ENCODE data around the gene SLC4A3. TPM values are rescaled to one million over a fixed set of nuclear protein-coding genes. Genes with fewer than 3 reads are reported as not detected.

The SLC4A3 gene
- total RNA-seq, 1 experiment from 2014 or later = 23.0 TPM

- H3K27me3 ChIP-seq (ENCODE audit: insufficient read depth, low read length) = no peaks in the 10 kb centered on the region
- no peak overlapping the region for H3K27ac ChIP-seq (ENCODE audit: low read depth, low read length)
- intact Hi-C loops (cut with micrococcal nuclease) = no loop called here
- TF ChIP-seq ZBTB33 (IDR thresholded peaks at IDR 0.05; ENCODE audit: extremely low read depth, insufficient replicate concordance, low read length) (no peak), MAX (IDR thresholded peaks at IDR 0.05) (no peak), ELF1 (IDR thresholded peaks at IDR 0.05; ENCODE audit: borderline replicate concordance, low read depth) (no peak), YY1 (IDR thresholded peaks at IDR 0.05; ENCODE audit: extremely low read depth, insufficient replicate concordance, low read depth, low read length) (no peak), EGR1 (IDR thresholded peaks at IDR 0.05; ENCODE audit: low read depth) (no peak), ATF3 (IDR thresholded peaks at IDR 0.05) (no peak), ZNF274 (IDR thresholded peaks at IDR 0.05; ENCODE audit: low read depth, low read length) (no peak), TCF7L2 (IDR thresholded peaks at IDR 0.05; ENCODE audit: borderline replicate concordance, extremely low read depth, insufficient read depth, insufficient read length) (no peak), FOSL1 (IDR thresholded peaks at IDR 0.05; ENCODE audit: low read depth) (no peak), EZH2phosphoT487 (IDR thresholded peaks at IDR 0.05; ENCODE audit: borderline replicate concordance) (no peak), SP1 (IDR thresholded peaks at IDR 0.05; ENCODE audit: low read depth) (no peak), POLR2AphosphoS5 (IDR thresholded peaks at IDR 0.05; ENCODE audit: low read depth, low read length) (no peak)
- TF ChIP-seq, protein P1, sequence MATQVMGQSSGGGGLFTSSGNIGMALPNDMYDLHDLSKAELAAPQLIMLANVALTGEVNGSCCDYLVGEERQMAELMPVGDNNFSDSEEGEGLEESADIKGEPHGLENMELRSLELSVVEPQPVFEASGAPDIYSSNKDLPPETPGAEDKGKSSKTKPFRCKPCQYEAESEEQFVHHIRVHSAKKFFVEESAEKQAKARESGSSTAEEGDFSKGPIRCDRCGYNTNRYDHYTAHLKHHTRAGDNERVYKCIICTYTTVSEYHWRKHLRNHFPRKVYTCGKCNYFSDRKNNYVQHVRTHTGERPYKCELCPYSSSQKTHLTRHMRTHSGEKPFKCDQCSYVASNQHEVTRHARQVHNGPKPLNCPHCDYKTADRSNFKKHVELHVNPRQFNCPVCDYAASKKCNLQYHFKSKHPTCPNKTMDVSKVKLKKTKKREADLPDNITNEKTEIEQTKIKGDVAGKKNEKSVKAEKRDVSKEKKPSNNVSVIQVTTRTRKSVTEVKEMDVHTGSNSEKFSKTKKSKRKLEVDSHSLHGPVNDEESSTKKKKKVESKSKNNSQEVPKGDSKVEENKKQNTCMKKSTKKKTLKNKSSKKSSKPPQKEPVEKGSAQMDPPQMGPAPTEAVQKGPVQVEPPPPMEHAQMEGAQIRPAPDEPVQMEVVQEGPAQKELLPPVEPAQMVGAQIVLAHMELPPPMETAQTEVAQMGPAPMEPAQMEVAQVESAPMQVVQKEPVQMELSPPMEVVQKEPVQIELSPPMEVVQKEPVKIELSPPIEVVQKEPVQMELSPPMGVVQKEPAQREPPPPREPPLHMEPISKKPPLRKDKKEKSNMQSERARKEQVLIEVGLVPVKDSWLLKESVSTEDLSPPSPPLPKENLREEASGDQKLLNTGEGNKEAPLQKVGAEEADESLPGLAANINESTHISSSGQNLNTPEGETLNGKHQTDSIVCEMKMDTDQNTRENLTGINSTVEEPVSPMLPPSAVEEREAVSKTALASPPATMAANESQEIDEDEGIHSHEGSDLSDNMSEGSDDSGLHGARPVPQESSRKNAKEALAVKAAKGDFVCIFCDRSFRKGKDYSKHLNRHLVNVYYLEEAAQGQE (IDR thresholded peaks at IDR 0.05; ENCODE audit: low read depth) = no peak
- no peak overlapping the region for H3K4me2 ChIP-seq (ENCODE audit: low read length)
- H3K4me1 ChIP-seq (ENCODE audit: control insufficient read depth in 1 of 2, insufficient read depth in 2 of 2, low read length in 2 of 2) = no peaks in the 10 kb centered on the region; a peak in 1 of 4 replicates
- CTCF ChIA-PET = no interaction called here
- no peak overlapping the region for H3K9ac ChIP-seq (ENCODE audit: low read length)
- POLR2A ChIA-PET = no interaction called here
- no peaks in the 10 kb centered on the region for H3K9me2 ChIP-seq (ENCODE audit: insufficient read depth)
- no peaks in the 10 kb centered on the region for H4K20me1 ChIP-seq (ENCODE audit: insufficient read depth)
- H3K9me3 ChIP-seq (ENCODE audit: control insufficient read depth in 1 of 2, insufficient read depth in 1 of 2, low read depth in 1 of 2, low read length in 2 of 2) = no peaks in the 10 kb centered on the region
- H2AFZ ChIP-seq (ENCODE audit: low read depth, low read length, poor library complexity, severe bottlenecking) = no peak overlapping the region
- H3K36me3 ChIP-seq (ENCODE audit: control insufficient read depth in 1 of 2, insufficient read depth in 2 of 2, low read length in 2 of 2) = no peaks in the 10 kb centered on the region
- no peak overlapping the region for H3K4me3 ChIP-seq (replicated peaks in 1 of 2; ENCODE audit: low read depth in 1 of 2, low read length in 2 of 2)
- H3K79me2 ChIP-seq (ENCODE audit: insufficient read depth, low read length) = no peaks in the 10 kb centered on the region
- ATAC-seq (no peak), DNase-seq (ENCODE audit: low read depth, low spot score) (no peak)
- RAD21 ChIA-PET (ENCODE audit: low non-redundant PET in 1 of 2, low total read pairs in 2 of 2, uncharacterized antibody in 2 of 2, unreplicated experiment in 2 of 2) = no interaction called here
- BruUV-seq (replicated peaks) = no TSS peak
These were observed 11.5 kb upstream of the SLC4A3 start for GRCh38 chr2:219615894-219616293.

Data from HCT116 (cell line).